Body of pancreas (tissue), 4 donors: ENCODE data around the gene AADACL4. TPM values are rescaled to one million over a fixed set of nuclear protein-coding genes. Genes with fewer than 3 reads are reported as not detected.
A peak's percentile ranks its signal among the peaks of the same experiment; 100 is the strongest.

ENCODE experiments used
- ATAC-seq: fragments of 150-250 bp; one replicate; pipeline ENCODE4 v1.9.1; 2016
- DNase-seq, 4 donors: peaks; one replicate each; pipeline ENCODE4 v3.0.0-alpha.2; 2019
- H3K27ac ChIP-seq, 4 donors: fragments of 200-600 bp; sonication (generic); 1 replicate in 3 of 4; 2 replicates in 1 of 4; pipeline versions ENCODE4 v1.5.1 to v1.6.1; 2016 to 2019; ENCODE audit warnings: mild to moderate bottlenecking in 1 of 4, mixed read lengths in 1 of 4, moderate library complexity in 1 of 4
- H3K27me3 ChIP-seq, 2 donors: fragments of 200-600 bp; sonication (generic); one replicate each; pipeline ENCODE4 v1.6.0; 2016; ENCODE audit warnings: mild to moderate bottlenecking in 1 of 2
- H3K36me3 ChIP-seq, 2 donors: fragments of 200-600 bp; sonication (generic); replicated peaks in 1 of 2; 2 replicates each; pipeline ENCODE4 v1.5.1; 2016; ENCODE audit warnings: low read depth in 2 of 2; ENCODE audit not compliant: insufficient read depth in 1 of 2
- H3K4me1 ChIP-seq: fragments of 200-600 bp; sonication (generic); one replicate; pipeline ENCODE4 v1.6.0; 2016
- H3K4me3 ChIP-seq, 2 donors: fragments of 200-600 bp; sonication (generic); 1 replicate in 1 of 2; 2 replicates in 1 of 2; pipeline ENCODE4 v1.5.1; 2016 to 2019
- H3K9me3 ChIP-seq, 3 donors: fragments of 200-600 bp; sonication (generic); 1 replicate in 2 of 3; 2 replicates in 1 of 3; pipeline ENCODE4 v1.5.1; 2016
- POLR2A ChIP-seq, 3 donors: fragments of 450-650 bp; IDR thresholded peaks; one replicate each; pipeline ENCODE4 v1.6.1; 2016; ENCODE audit warnings: antibody characterized with exemption in 3 of 3, mild to moderate bottlenecking in 2 of 3
- WGBS, 2 donors: methylation state at CpG; one replicate each; pipeline ENCODE4 v1.1.5; 2017; 5-methylcytosine and 5-hydroxymethylcytosine counted together
- intact Hi-C: fragments of 100-400 bp; cut with DNase I; formaldehyde crosslinking; loops from one replicate; pipeline ENCODE4 v1.15.1; 2023
- total RNA-seq, 2 donors: library from RNA; depleted of rRNA; stranded (reverse); fragments of >200 nt; gene quantifications; one replicate each; pipeline ENCODE4 v1.1.0, GENCODE V29; 2016
- TF ChIP-seq, protein P1 (sequence below), 7 experiments: fragments of 450-650 bp in 4 of 7; fragments of 200-600 bp in 3 of 7; sonication (generic) in 3 of 7; IDR thresholded peaks; one replicate each; pipeline ENCODE4 v1.5.1; 2016 to 2019; ENCODE audit warnings: antibody characterized with exemption in 7 of 7

AADACL4 gene
- total RNA-seq, 2 donors from 2014 or later: not detected

- Histone ChIP-seq H3K4me1 (peaks cover 79% of the 10 kb centered on the region), H3K4me3 (no peak overlapping the region), H3K27ac (peak overlapping the region; percentile 36 to 80 (median 66)), H3K36me3 (peaks cover 0 to 4% of the 10 kb centered on the region in 2 donors), H3K9me3 (no peaks in the 10 kb centered on the region), H3K27me3 (no peaks in the 10 kb centered on the region)
- ATAC-seq (peak; percentile 72), DNase-seq (peak; percentile 62 to 89 (median 78))
- 43 to 61% methylated on average over 8 to 39 of the region's 39 CpGs for WGBS, 2 donors
- no peak for TF ChIP-seq POLR2A (IDR thresholded peaks at IDR 0.05)
- TF ChIP-seq, protein P1, sequence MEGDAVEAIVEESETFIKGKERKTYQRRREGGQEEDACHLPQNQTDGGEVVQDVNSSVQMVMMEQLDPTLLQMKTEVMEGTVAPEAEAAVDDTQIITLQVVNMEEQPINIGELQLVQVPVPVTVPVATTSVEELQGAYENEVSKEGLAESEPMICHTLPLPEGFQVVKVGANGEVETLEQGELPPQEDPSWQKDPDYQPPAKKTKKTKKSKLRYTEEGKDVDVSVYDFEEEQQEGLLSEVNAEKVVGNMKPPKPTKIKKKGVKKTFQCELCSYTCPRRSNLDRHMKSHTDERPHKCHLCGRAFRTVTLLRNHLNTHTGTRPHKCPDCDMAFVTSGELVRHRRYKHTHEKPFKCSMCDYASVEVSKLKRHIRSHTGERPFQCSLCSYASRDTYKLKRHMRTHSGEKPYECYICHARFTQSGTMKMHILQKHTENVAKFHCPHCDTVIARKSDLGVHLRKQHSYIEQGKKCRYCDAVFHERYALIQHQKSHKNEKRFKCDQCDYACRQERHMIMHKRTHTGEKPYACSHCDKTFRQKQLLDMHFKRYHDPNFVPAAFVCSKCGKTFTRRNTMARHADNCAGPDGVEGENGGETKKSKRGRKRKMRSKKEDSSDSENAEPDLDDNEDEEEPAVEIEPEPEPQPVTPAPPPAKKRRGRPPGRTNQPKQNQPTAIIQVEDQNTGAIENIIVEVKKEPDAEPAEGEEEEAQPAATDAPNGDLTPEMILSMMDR (IDR thresholded peaks at IDR 0.05): no peak
- intact Hi-C loops: no loop called here
Observed at GRCh38 chr1:12596007-12596821, 47.7 kb upstream of the AADACL4 start.

DNA sequence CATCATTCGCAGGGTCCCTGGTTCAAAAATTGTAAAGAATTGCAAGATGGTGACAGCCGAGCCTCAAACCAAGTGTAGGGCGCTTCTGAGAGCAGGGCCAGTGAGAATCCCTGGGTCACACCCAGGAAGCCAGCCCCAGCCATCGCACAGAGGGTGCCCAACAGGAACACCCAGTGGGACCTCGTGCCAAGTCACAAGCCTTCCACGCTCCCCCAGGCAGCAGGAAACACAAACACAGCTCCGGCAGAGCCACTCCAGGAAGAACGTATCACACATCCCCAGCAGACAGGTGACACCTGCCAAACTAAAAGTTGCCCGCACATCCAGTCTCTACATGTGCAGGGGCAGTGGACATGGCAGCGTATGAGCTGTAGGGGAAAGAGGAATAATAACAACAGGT lies 46.1 kb upstream of the AADACL4 start:
- TF ChIP-seq, protein P1 (IDR thresholded peaks at IDR 0.05): no peak
- TF ChIP-seq POLR2A (IDR thresholded peaks at IDR 0.05): no peak
- WGBS, 2 donors: 46 to 53% methylated on average over 9 to 10 of the region's 10 CpGs
- H3K9me3 ChIP-seq: no peaks in the 10 kb centered on the region
- H3K27me3 ChIP-seq: no peaks in the 10 kb centered on the region
- H3K4me1 ChIP-seq: peaks cover 93% of the 10 kb centered on the region
- DNase-seq (peak in 3 of 4 donors; percentile 53 to 70 (median 69)), ATAC-seq (no peak)
- no peak overlapping the region for H3K4me3 ChIP-seq
- H3K36me3 ChIP-seq: no peaks in the 10 kb centered on the region
- H3K27ac ChIP-seq: peak overlapping the region in 3 of 4 donors; percentile 11 to 17 (median 14)
- intact Hi-C loops: no loop called here

GRCh38 chr1:12598974-12599373 lies 44.9 kb upstream of the AADACL4 start:
- peaks cover 97% of the 10 kb centered on the region for H3K4me1 ChIP-seq
- TF ChIP-seq POLR2A (IDR thresholded peaks at IDR 0.05): no peak
- TF ChIP-seq, protein P1 (IDR thresholded peaks at IDR 0.05): no peak

DNA sequence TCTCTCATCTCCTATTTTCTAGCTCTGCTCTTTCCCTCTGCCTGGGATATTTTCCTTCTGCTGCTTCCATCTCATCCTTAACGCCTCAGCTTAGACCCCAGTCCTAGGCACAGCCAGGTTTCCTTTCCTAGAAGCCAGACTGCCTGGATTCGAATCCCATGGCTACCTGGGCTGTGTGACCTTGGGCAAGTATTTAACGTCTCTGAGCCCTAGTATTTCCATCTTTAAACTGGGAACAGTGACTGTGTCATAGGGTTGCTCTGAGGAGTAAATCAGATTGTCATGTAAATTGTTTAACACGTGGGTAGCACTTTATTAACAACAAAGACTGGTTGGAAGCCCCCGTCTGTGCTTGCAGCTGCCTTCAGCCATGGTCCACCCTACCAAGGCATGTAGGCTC lies 44.2 kb upstream of the AADACL4 start:
- no peaks in the 10 kb centered on the region for H3K9me3 ChIP-seq
- no peak overlapping the region for H3K4me3 ChIP-seq
- no peaks in the 10 kb centered on the region for H3K36me3 ChIP-seq
- WGBS, 2 donors: 48 to 64% methylated on average over 5 of the region's 5 CpGs
- no peaks in the 10 kb centered on the region for H3K27me3 ChIP-seq
- peaks cover 97% of the 10 kb centered on the region for H3K4me1 ChIP-seq
- ATAC-seq: no peak
- no peak for DNase-seq
- no peak for TF ChIP-seq POLR2A (IDR thresholded peaks at IDR 0.05)
- TF ChIP-seq, protein P1 (IDR thresholded peaks at IDR 0.05): no peak
- intact Hi-C loops: no loop called here
- peak overlapping the region in 3 of 4 donors; percentile 26 to 58 (median 29) for H3K27ac ChIP-seq

More at GRCh38 chr1:12598974-12599373, 44.9 kb upstream of the AADACL4 start:
- 33 to 41% methylated on average over 5 to 6 of the region's 6 CpGs for WGBS, 2 donors
- intact Hi-C loops: no loop called here
- Histone ChIP-seq H3K4me3 (no peak overlapping the region), H3K27me3 (no peaks in the 10 kb centered on the region), H3K36me3 (no peaks in the 10 kb centered on the region), H3K27ac (peak overlapping the region in 1 of 4 donors; percentile 2), H3K9me3 (no peaks in the 10 kb centered on the region)
- DNase-seq (no peak), ATAC-seq (no peak)
